ENCODE data around the gene ZNF688. TPM values are rescaled to one million over a fixed set of nuclear protein-coding genes. Genes with fewer than 3 reads are reported as not detected.
"Not testable (repeated sequence)": the region's sequence is repeated elsewhere in the genome, so short reads cannot be mapped to it uniquely, and the experiment has no call there.

The ZNF688 gene
- total RNA-seq, 1 experiment from 2014 or later = 10.2 TPM

- no peak for DNase-seq (ENCODE audit: low spot score)
- in situ Hi-C loops (cut with HindIII; ENCODE audit: low sequenced_read_pairs) = no loop called here
Measured at GRCh38 chr16:30539000-30539964, 32.2 kb downstream of the ZNF688 start.

GRCh38 chr16:30536391-30537024, 35.0 kb downstream of the ZNF688 start:
- in situ Hi-C loops (cut with HindIII; ENCODE audit: low sequenced_read_pairs); DNase-seq (ENCODE audit: low spot score): not testable (repeated sequence)

- DNase-seq (ENCODE audit: low spot score) = peak; percentile 55
- in situ Hi-C loops (cut with HindIII; ENCODE audit: low sequenced_read_pairs) = no loop called here
Measured at GRCh38 chr16:30535777-30536190, 35.7 kb downstream of the ZNF688 start.

GRCh38 chr16:30535106-30535776, 36.3 kb downstream of the ZNF688 start:
- no peak for DNase-seq (ENCODE audit: low spot score)
- in situ Hi-C loops (cut with HindIII; ENCODE audit: low sequenced_read_pairs) = no loop called here

GRCh38 chr16:30534368-30535105, 37.0 kb downstream of the ZNF688 start, which contains the start of gene ZNF747:
Gene ZNF747 (minus strand): TSS chr16:30534858. CDS start chr16:30534679, 179 bp downstream.
- peak; percentile 88 for DNase-seq (ENCODE audit: low spot score)
- in situ Hi-C loops (cut with HindIII; ENCODE audit: low sequenced_read_pairs) = no loop called here

GRCh38 chr16:30533748-30534367, 37.7 kb downstream of the ZNF688 start:
- in situ Hi-C loops (cut with HindIII; ENCODE audit: low sequenced_read_pairs) = no loop called here
- DNase-seq (ENCODE audit: low spot score) = no peak

GRCh38 chr16:30533146-30533522, 38.4 kb downstream of the ZNF688 start:
- in situ Hi-C loops (cut with HindIII; ENCODE audit: low sequenced_read_pairs) = no loop called here

GRCh38 chr16:30532285-30533145, 39.0 kb downstream of the ZNF688 start:
- in situ Hi-C loops (cut with HindIII; ENCODE audit: low sequenced_read_pairs) = no loop called here
- DNase-seq (ENCODE audit: low spot score) = no peak

More at GRCh38 chr16:30533146-30533522, 38.4 kb downstream of the ZNF688 start:
- no peak for DNase-seq (ENCODE audit: low spot score)

GRCh38 chr16:30530163-30531037, 41.1 kb downstream of the ZNF688 start:
- in situ Hi-C loops (cut with HindIII; ENCODE audit: low sequenced_read_pairs) = no loop called here
- DNase-seq (ENCODE audit: low spot score) = no peak

GRCh38 chr16:30528799-30529457, 42.6 kb downstream of the ZNF688 start:
- in situ Hi-C loops (cut with HindIII; ENCODE audit: low sequenced_read_pairs) = no loop called here
- no peak for DNase-seq (ENCODE audit: low spot score)

GRCh38 chr16:30527635-30528178, 43.8 kb downstream of the ZNF688 start:
- in situ Hi-C loops (cut with HindIII; ENCODE audit: low sequenced_read_pairs) = no loop called here
- DNase-seq (ENCODE audit: low spot score) = no peak

- in situ Hi-C loops (cut with HindIII; ENCODE audit: low sequenced_read_pairs) = no loop called here
- peak; percentile 93 for DNase-seq (ENCODE audit: low spot score)
Measured at GRCh38 chr16:30526823-30527634, 44.5 kb downstream of the ZNF688 start.

GRCh38 chr16:30526137-30526822, 45.2 kb downstream of the ZNF688 start, which contains the start of gene ZNF768:
Gene ZNF768 (minus strand): TSS chr16:30526566. CDS start chr16:30526413, 153 bp downstream.
- DNase-seq (ENCODE audit: low spot score) = peak; percentile 14
- in situ Hi-C loops (cut with HindIII; ENCODE audit: low sequenced_read_pairs) = no loop called here

- in situ Hi-C loops (cut with HindIII; ENCODE audit: low sequenced_read_pairs) = no loop called here
- no peak for DNase-seq (ENCODE audit: low spot score)
Measured at GRCh38 chr16:30525844-30526136, 45.7 kb downstream of the ZNF688 start.

Data from G401 (cell line).